ENCODE data around the gene GABARAP. TPM values are rescaled to one million over a fixed set of nuclear protein-coding genes. Genes with fewer than 3 reads are reported as not detected.
A peak's percentile ranks its signal among the peaks of the same experiment; 100 is the strongest.

The GABARAP gene
- total and polyA plus RNA-seq, 2 of the 13 experiments (the other 11 are each of a cell fraction or from before 2014, with no cell fraction given) = 161 to 310 TPM

DNA sequence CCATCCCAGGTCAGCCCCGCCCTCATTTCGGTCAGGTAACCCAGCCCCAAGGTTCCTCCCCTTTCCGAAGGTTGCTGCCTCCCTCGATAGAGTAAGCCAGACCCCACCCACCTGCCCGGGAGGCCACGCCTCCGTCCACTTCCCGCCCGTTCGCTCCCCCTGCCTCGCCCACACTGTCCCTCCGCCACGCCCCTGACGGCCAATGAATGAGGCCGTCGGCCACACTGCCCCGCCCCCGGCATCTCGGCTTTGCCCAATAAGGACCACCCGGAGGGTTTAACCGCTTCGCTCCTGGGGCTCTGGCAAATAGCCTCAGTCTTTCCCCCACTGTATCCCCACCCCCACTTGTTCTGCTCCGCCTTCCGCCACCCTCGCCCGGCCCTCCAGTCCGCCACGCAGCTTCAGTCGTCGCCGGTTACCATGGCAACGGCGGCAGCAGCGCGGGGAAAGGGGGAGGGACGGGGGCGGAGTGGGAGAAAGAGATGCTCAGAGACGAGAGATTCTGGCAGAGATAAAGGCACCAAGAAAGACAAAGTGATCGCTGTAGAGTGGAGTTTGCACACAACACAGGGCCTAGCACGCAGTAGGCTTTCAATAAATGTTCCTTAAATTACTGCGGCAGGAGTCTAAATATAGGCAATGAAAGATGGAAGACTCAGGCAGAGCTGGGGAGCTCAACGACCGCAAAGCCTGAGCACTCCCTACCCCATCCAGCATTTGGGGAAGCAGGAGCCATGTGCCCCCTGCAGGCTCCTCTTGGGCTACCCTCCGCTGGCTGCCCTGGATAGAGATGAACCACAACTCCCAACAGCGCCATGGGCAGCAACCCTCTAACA is 27.7 kb downstream of the GABARAP start (continued):
- TF ChIP-seq, protein P1, sequence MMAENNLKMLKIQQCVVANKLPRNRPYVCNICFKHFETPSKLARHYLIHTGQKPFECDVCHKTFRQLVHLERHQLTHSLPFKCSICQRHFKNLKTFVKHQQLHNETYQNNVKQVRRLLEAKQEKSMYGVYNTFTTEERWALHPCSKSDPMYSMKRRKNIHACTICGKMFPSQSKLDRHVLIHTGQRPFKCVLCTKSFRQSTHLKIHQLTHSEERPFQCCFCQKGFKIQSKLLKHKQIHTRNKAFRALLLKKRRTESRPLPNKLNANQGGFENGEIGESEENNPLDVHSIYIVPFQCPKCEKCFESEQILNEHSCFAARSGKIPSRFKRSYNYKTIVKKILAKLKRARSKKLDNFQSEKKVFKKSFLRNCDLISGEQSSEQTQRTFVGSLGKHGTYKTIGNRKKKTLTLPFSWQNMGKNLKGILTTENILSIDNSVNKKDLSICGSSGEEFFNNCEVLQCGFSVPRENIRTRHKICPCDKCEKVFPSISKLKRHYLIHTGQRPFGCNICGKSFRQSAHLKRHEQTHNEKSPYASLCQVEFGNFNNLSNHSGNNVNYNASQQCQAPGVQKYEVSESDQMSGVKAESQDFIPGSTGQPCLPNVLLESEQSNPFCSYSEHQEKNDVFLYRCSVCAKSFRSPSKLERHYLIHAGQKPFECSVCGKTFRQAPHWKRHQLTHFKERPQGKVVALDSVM (CRISPR knock-in tag; IDR thresholded peaks at IDR 0.05) = no peak
- TF ChIP-seq, protein P2, sequence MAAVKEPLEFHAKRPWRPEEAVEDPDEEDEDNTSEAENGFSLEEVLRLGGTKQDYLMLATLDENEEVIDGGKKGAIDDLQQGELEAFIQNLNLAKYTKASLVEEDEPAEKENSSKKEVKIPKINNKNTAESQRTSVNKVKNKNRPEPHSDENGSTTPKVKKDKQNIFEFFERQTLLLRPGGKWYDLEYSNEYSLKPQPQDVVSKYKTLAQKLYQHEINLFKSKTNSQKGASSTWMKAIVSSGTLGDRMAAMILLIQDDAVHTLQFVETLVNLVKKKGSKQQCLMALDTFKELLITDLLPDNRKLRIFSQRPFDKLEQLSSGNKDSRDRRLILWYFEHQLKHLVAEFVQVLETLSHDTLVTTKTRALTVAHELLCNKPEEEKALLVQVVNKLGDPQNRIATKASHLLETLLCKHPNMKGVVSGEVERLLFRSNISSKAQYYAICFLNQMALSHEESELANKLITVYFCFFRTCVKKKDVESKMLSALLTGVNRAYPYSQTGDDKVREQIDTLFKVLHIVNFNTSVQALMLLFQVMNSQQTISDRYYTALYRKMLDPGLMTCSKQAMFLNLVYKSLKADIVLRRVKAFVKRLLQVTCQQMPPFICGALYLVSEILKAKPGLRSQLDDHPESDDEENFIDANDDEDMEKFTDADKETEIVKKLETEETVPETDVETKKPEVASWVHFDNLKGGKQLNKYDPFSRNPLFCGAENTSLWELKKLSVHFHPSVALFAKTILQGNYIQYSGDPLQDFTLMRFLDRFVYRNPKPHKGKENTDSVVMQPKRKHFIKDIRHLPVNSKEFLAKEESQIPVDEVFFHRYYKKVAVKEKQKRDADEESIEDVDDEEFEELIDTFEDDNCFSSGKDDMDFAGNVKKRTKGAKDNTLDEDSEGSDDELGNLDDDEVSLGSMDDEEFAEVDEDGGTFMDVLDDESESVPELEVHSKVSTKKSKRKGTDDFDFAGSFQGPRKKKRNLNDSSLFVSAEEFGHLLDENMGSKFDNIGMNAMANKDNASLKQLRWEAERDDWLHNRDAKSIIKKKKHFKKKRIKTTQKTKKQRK (IDR thresholded peaks at IDR 0.05; ENCODE audit: low read length) = no peak
- TF ChIP-seq ZNF276 (CRISPR knock-in tag; IDR thresholded peaks at IDR 0.05; ENCODE audit: low read depth) (no peak), PHB2 (IDR thresholded peaks at IDR 0.05; ENCODE audit: partially characterized antibody) (no peak), RAD51 (IDR thresholded peaks at IDR 0.05; ENCODE audit: borderline replicate concordance) (no peak), ZNF589 (CRISPR knock-in tag; conservative IDR thresholded peaks at IDR 0.05) (no peak), IRX3 (CRISPR knock-in tag; IDR thresholded peaks at IDR 0.05; ENCODE audit: borderline replicate concordance, low read depth) (no peak), GATAD1 (CRISPR knock-in tag; IDR thresholded peaks at IDR 0.05) (0 out of 2 replicates have a peak, but pooled peaks have one; percentile 8), ZNF709 (CRISPR knock-in tag; IDR thresholded peaks at IDR 0.05) (no peak), RAD21 (CRISPR knock-in tag; IDR thresholded peaks at IDR 0.05) (peak; percentile 56), ZSCAN20 (CRISPR knock-in tag; IDR thresholded peaks at IDR 0.05; ENCODE audit: borderline replicate concordance) (no peak), MBNL3 (CRISPR knock-in tag; conservative IDR thresholded peaks at IDR 0.05) (no peak), NFIB (CRISPR knock-in tag; IDR thresholded peaks at IDR 0.05; ENCODE audit: borderline replicate concordance) (no peak), MATR3 (CRISPR knock-in tag; IDR thresholded peaks at IDR 0.05) (no peak), KDM5B (CRISPR knock-in tag; IDR thresholded peaks at IDR 0.05; ENCODE audit: borderline replicate concordance) (no peak; the same call in 1 of the 2 replicates), ZNF792 (CRISPR knock-in tag; IDR thresholded peaks at IDR 0.05) (no peak), STAG1 (CRISPR knock-in tag; IDR thresholded peaks at IDR 0.05) (peak; percentile 58)
- TF ChIP-seq, protein P3, sequence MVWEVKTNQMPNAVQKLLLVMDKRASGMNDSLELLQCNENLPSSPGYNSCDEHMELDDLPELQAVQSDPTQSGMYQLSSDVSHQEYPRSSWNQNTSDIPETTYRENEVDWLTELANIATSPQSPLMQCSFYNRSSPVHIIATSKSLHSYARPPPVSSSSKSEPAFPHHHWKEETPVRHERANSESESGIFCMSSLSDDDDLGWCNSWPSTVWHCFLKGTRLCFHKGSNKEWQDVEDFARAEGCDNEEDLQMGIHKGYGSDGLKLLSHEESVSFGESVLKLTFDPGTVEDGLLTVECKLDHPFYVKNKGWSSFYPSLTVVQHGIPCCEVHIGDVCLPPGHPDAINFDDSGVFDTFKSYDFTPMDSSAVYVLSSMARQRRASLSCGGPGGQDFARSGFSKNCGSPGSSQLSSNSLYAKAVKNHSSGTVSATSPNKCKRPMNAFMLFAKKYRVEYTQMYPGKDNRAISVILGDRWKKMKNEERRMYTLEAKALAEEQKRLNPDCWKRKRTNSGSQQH (CRISPR knock-in tag; IDR thresholded peaks at IDR 0.05; ENCODE audit: low read depth) = no peak; the same call in 1 of the 2 replicates
- TF ChIP-seq, protein P4, sequence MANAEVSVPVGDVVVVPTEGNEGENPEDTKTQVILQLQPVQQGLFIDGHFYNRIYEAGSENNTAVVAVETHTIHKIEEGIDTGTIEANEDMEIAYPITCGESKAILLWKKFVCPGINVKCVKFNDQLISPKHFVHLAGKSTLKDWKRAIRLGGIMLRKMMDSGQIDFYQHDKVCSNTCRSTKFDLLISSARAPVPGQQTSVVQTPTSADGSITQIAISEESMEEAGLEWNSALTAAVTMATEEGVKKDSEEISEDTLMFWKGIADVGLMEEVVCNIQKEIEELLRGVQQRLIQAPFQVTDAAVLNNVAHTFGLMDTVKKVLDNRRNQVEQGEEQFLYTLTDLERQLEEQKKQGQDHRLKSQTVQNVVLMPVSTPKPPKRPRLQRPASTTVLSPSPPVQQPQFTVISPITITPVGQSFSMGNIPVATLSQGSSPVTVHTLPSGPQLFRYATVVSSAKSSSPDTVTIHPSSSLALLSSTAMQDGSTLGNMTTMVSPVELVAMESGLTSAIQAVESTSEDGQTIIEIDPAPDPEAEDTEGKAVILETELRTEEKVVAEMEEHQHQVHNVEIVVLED (CRISPR knock-in tag; IDR thresholded peaks at IDR 0.05; ENCODE audit: borderline replicate concordance) = peak; percentile 43; the same call in 1 of the 2 replicates
